PC-9 (cell line): ENCODE data around the gene AGRN. TPM values are rescaled to one million over a fixed set of nuclear protein-coding genes. Genes with fewer than 3 reads are reported as not detected.

ENCODE experiments used
- BruUV-seq: library from RNA; stranded (reverse); fragments of 400-500 nt; replicated peaks from 2 replicates; lab custom pipeline; 2021; lab: Mats Ljungman, UMichigan
- CTCF ChIA-PET: fragments of 300-600 bp; sonication (Branson Sonifier 250); formaldehyde crosslinking; loops from one replicate; lab custom pipeline; 2022; ENCODE audit warnings: antibody characterized with exemption; lab: Charles Lee
- POLR2A ChIA-PET: fragments of 300-600 bp; sonication (Branson Sonifier 250); formaldehyde crosslinking; loops from one replicate; lab custom pipeline; 2022; ENCODE audit warnings: antibody characterized with exemption; ENCODE audit not compliant: unreplicated experiment; lab: Charles Lee
- DNase-seq, 2 experiments: peaks; one replicate each; pipeline versions ENCODE4 v3.0.0 to v3.0.0-alpha.2; 2015 to 2022; ENCODE audit warnings: mixed read lengths in 1 of 2
- H2AFZ ChIP-seq: fragments of 200-600 bp; sonication (generic); 2 replicates; pipeline ENCODE4 v1.8.1; 2017; ENCODE audit warnings: antibody characterized with exemption
- H3F3A ChIP-seq: fragments of 200-600 bp; sonication (generic); 2 replicates; pipeline ENCODE4 v1.8.1; 2017; ENCODE audit warnings: antibody characterized with exemption, mild to moderate bottlenecking, low read depth; ENCODE audit not compliant: insufficient read depth
- H3K27ac ChIP-seq: fragments of 200-600 bp; sonication (generic); 2 replicates; pipeline ENCODE4 v1.6.1; 2016; ENCODE audit warnings: mixed run types
- H3K27me3 ChIP-seq: fragments of 200-600 bp; sonication (generic); 2 replicates; pipeline ENCODE4 v1.6.1; 2016; ENCODE audit warnings: low read depth, mixed run types; ENCODE audit not compliant: insufficient read depth
- H3K36me3 ChIP-seq: fragments of 200-600 bp; sonication (generic); 2 replicates; pipeline ENCODE4 v1.6.1; 2016; ENCODE audit warnings: low read depth, mixed run types
- H3K4me1 ChIP-seq: fragments of 200-600 bp; sonication (generic); replicated peaks from 2 replicates; pipeline ENCODE4 v1.6.1; 2016; ENCODE audit warnings: mixed run types; ENCODE audit not compliant: insufficient read depth
- H3K4me2 ChIP-seq: fragments of 200-600 bp; sonication (generic); 2 replicates; pipeline ENCODE4 v1.6.1; 2017; ENCODE audit warnings: mixed run types
- H3K4me3 ChIP-seq: fragments of 200-600 bp; sonication (generic); 2 replicates; pipeline ENCODE4 v1.6.1; 2016; ENCODE audit warnings: mixed run types
- H3K79me2 ChIP-seq: fragments of 200-600 bp; sonication (generic); 2 replicates; pipeline ENCODE4 v1.6.1; 2017; ENCODE audit warnings: low read depth, mixed run types
- H3K9me2 ChIP-seq: fragments of 200-600 bp; sonication (generic); 2 replicates; pipeline ENCODE4 v1.8.1; 2017; ENCODE audit warnings: mild to moderate bottlenecking; ENCODE audit not compliant: insufficient read depth
- H3K9me3 ChIP-seq: fragments of 200-600 bp; sonication (generic); 2 replicates; pipeline ENCODE4 v1.8.1; 2016; ENCODE audit warnings: low read depth; ENCODE audit not compliant: insufficient read depth
- H4K20me1 ChIP-seq: fragments of 200-600 bp; sonication (generic); 2 replicates; pipeline ENCODE4 v1.8.1; 2017; ENCODE audit not compliant: insufficient read depth
- CTCF ChIP-seq: fragments of 200-600 bp; sonication (generic); conservative IDR thresholded peaks from 2 replicates; pipeline ENCODE4 v1.6.1; 2017; ENCODE audit warnings: mixed run types, antibody characterized with exemption, mild to moderate bottlenecking, moderate library complexity
- EZH2 ChIP-seq: fragments of 200-600 bp; sonication (generic); IDR thresholded peaks from 2 replicates; pipeline ENCODE4 v1.8.0; 2017; ENCODE audit warnings: antibody characterized with exemption, low read depth
- intact Hi-C: fragments of 100-400 bp; cut with micrococcal nuclease; formaldehyde crosslinking; loops from one replicate; pipeline ENCODE4 v1.10.0; 2022; ENCODE audit not compliant: unreplicated experiment
- total RNA-seq: library from RNA; stranded (reverse); gene quantifications from 2 replicates; pipeline ENCODE4 v1.2.3, GENCODE V29; 2021

The AGRN gene
- total RNA-seq, 1 experiment from 2014 or later, result 278 TPM

GRCh38 chr1:1046767-1047166, 26.8 kb downstream of the AGRN start:
- Histone ChIP-seq H3K4me3 (no peak overlapping the region), H3K4me1 (no peaks in the 10 kb centered on the region), H3K36me3 (no peaks in the 10 kb centered on the region), H3K27me3 (no peaks in the 10 kb centered on the region), H3F3A (peaks cover 3% of the 10 kb centered on the region; the same call in 1 of the 2 replicates), H3K27ac (no peak overlapping the region), H4K20me1 (peaks cover 20% of the 10 kb centered on the region), H3K79me2 (no peaks in the 10 kb centered on the region), H3K9me3 (no peaks in the 10 kb centered on the region), H3K9me2 (no peaks in the 10 kb centered on the region), H2AFZ (no peak overlapping the region), H3K4me2 (no peak overlapping the region)
- no peak for DNase-seq
- no TSS peak for BruUV-seq
- intact Hi-C loops, result no loop called here
- TF ChIP-seq EZH2 (no peak), CTCF (no peak)
- ChIA-PET POLR2A (no interaction called here), CTCF (no interaction called here)

GRCh38 chr1:1047407-1047806, 27.5 kb downstream of the AGRN start:
- H3K36me3 ChIP-seq, result no peaks in the 10 kb centered on the region
- no peaks in the 10 kb centered on the region for H3K79me2 ChIP-seq
- no peaks in the 10 kb centered on the region for H3K27me3 ChIP-seq
- H3K4me3 ChIP-seq, result no peak overlapping the region
- H3F3A ChIP-seq, result peaks cover 8% of the 10 kb centered on the region; the same call in 1 of the 2 replicates
- DNase-seq, result no peak
- no peaks in the 10 kb centered on the region for H3K4me1 ChIP-seq
- no TSS peak for BruUV-seq
- TF ChIP-seq CTCF, result no peak
- TF ChIP-seq EZH2, result no peak
- no peak overlapping the region for H3K27ac ChIP-seq
- no peaks in the 10 kb centered on the region for H3K9me3 ChIP-seq
- intact Hi-C loops, result no loop called here
- no peak overlapping the region for H2AFZ ChIP-seq
- ChIA-PET POLR2A (no interaction called here), CTCF (no interaction called here)
- H3K9me2 ChIP-seq, result no peaks in the 10 kb centered on the region
- H4K20me1 ChIP-seq, result peaks cover 14% of the 10 kb centered on the region
- no peak overlapping the region for H3K4me2 ChIP-seq

- Histone ChIP-seq H3K4me1 (no peaks in the 10 kb centered on the region), H3K9me2 (no peaks in the 10 kb centered on the region), H2AFZ (no peak overlapping the region), H3K27ac (no peak overlapping the region), H3K4me3 (no peak overlapping the region), H3K27me3 (no peaks in the 10 kb centered on the region), H4K20me1 (peaks cover 8% of the 10 kb centered on the region), H3K9me3 (no peaks in the 10 kb centered on the region), H3K79me2 (no peaks in the 10 kb centered on the region), H3F3A (peaks cover 8% of the 10 kb centered on the region; the same call in 1 of the 2 replicates), H3K36me3 (no peaks in the 10 kb centered on the region), H3K4me2 (no peak overlapping the region)
- no peak for DNase-seq
- intact Hi-C loops, result no loop called here
- TF ChIP-seq EZH2 (no peak), CTCF (no peak)
- CTCF ChIA-PET, result interaction anchor here (0.6 kb wide), 1 partner anchor 45 kb away, joined by 12 read pairs; no protein-coding TSS in a partner anchor
- POLR2A ChIA-PET, result no interaction called here
- no TSS peak for BruUV-seq
Observed at GRCh38 chr1:1047963-1048362, 28.0 kb downstream of the AGRN start.
